Suprapubic skin (tissue), 3 donors: ENCODE data around the gene NPHP4.

Experiments used
- EP300 ChIP-seq: sonication (generic); formaldehyde crosslinking; IDR thresholded peaks from one replicate; pipeline ENCODE4 v1.6.1; 2017; ENCODE audit warnings: antibody characterized with exemption
- POLR2A ChIP-seq, 2 donors: fragments of 450-650 bp; IDR thresholded peaks; one replicate each; pipeline ENCODE4 v1.6.1; 2017; ENCODE audit warnings: antibody characterized with exemption in 2 of 2, mild to moderate bottlenecking in 2 of 2, moderate library complexity in 2 of 2
- TF ChIP-seq, protein P1 (sequence below), 2 donors: fragments of 200-600 bp in 1 of 2; fragments of 450-650 bp in 1 of 2; sonication (generic) in 1 of 2; IDR thresholded peaks; one replicate each; pipeline ENCODE4 v1.5.1; 2016 to 2019; ENCODE audit warnings: antibody characterized with exemption in 2 of 2, mild to moderate bottlenecking in 1 of 2, moderate library complexity in 1 of 2

DNA sequence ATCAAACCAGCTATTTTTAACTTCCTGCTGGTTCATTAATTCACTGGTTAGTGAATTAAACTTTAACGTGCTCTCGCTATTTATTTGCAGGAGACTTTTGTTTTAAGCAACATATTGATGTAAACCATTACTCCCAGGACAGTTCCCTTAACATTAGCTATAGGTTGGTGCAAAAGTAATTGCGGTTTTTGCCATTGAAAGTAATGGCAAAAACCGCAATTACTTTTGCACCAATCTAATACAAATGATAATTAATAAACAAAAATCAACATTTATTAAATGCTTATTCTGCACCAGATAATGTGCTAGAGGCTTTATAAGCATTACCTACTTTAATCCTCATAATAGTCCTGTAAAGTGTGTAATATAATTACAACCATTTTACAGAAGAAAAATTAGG lies 176.5 kb downstream of the NPHP4 start:
- TF ChIP-seq EP300 (no peak), POLR2A (IDR thresholded peaks at IDR 0.05) (no peak)
- TF ChIP-seq, protein P1, sequence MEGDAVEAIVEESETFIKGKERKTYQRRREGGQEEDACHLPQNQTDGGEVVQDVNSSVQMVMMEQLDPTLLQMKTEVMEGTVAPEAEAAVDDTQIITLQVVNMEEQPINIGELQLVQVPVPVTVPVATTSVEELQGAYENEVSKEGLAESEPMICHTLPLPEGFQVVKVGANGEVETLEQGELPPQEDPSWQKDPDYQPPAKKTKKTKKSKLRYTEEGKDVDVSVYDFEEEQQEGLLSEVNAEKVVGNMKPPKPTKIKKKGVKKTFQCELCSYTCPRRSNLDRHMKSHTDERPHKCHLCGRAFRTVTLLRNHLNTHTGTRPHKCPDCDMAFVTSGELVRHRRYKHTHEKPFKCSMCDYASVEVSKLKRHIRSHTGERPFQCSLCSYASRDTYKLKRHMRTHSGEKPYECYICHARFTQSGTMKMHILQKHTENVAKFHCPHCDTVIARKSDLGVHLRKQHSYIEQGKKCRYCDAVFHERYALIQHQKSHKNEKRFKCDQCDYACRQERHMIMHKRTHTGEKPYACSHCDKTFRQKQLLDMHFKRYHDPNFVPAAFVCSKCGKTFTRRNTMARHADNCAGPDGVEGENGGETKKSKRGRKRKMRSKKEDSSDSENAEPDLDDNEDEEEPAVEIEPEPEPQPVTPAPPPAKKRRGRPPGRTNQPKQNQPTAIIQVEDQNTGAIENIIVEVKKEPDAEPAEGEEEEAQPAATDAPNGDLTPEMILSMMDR (IDR thresholded peaks at IDR 0.05): no peak
